PC-3 (cell line): ENCODE measurements around the gene STAT2. TPM values are rescaled to one million over a fixed set of nuclear protein-coding genes. Genes with fewer than 3 reads are reported as not detected.

ENCODE experiments used
- ATAC-seq: fragments of 200-7000 bp; cut with Tn5 transposase; 2 replicates; pipeline ENCODE4 v1.9.1; 2020; ENCODE audit warnings: mild to moderate bottlenecking, moderate library complexity
- BruUV-seq: library from RNA; stranded (reverse); fragments of 400-500 nt; replicated peaks from 2 replicates; lab custom pipeline; 2021; lab: Mats Ljungman, UMichigan
- CTCF ChIA-PET: fragments of 300-600 bp; sonication (Branson Sonifier 250); formaldehyde crosslinking; loops from one replicate; lab custom pipeline; 2022; ENCODE audit warnings: antibody characterized with exemption; lab: Charles Lee
- POLR2A ChIA-PET: fragments of 300-600 bp; sonication (Branson Sonifier 250); formaldehyde crosslinking; loops from one replicate; lab custom pipeline; 2022; ENCODE audit warnings: antibody characterized with exemption; ENCODE audit not compliant: unreplicated experiment; lab: Charles Lee
- DNase-seq: peaks from one replicate; pipeline ENCODE4 v3.0.0-alpha.2; 2015
- H2AFZ ChIP-seq: fragments of 300-600 bp; sonication (generic); 2 replicates; pipeline ENCODE4 v1.6.0; 2016; ENCODE audit warnings: antibody characterized with exemption, low read length
- H3F3A ChIP-seq: fragments of 300-600 bp; sonication (generic); one replicate; pipeline ENCODE4 v1.6.0; 2017; ENCODE audit warnings: antibody characterized with exemption, low read length, control low read depth, mild to moderate bottlenecking; ENCODE audit not compliant: unreplicated experiment
- H3K27ac ChIP-seq: fragments of 300-600 bp; sonication (generic); 2 replicates; pipeline ENCODE4 v1.5.1; 2016; ENCODE audit warnings: mild to moderate bottlenecking, low read length
- H3K27me3 ChIP-seq: fragments of 300-600 bp; sonication (generic); 2 replicates; pipeline ENCODE4 v1.6.1; 2016; ENCODE audit warnings: low read length, mixed read lengths
- H3K36me3 ChIP-seq: fragments of 300-600 bp; sonication (generic); 2 replicates; pipeline ENCODE4 v1.6.1; 2016; ENCODE audit warnings: low read depth, mixed run types, low read length, mixed read lengths
- H3K4me1 ChIP-seq: fragments of 300-600 bp; sonication (generic); 2 replicates; pipeline ENCODE4 v1.5.1; 2016; ENCODE audit warnings: low read length; ENCODE audit not compliant: insufficient read depth
- H3K4me2 ChIP-seq: fragments of 300-600 bp; sonication (generic); 2 replicates; pipeline ENCODE4 v1.6.0; 2016; ENCODE audit warnings: low read length
- H3K4me3 ChIP-seq: fragments of 300-600 bp; sonication (generic); 2 replicates; pipeline ENCODE4 v1.5.1; 2016; ENCODE audit warnings: mild to moderate bottlenecking, low read length, mixed read lengths
- H3K79me2 ChIP-seq: fragments of 300-600 bp; sonication (generic); 2 replicates; pipeline ENCODE4 v1.6.1; 2017; ENCODE audit warnings: low read length, mixed read lengths
- H3K9ac ChIP-seq: fragments of 300-600 bp; sonication (generic); 2 replicates; pipeline ENCODE4 v1.6.0; 2016; ENCODE audit warnings: mild to moderate bottlenecking, low read length
- H3K9me2 ChIP-seq: fragments of 300-600 bp; sonication (generic); replicated peaks from 2 replicates; pipeline ENCODE4 v1.6.1; 2016; ENCODE audit warnings: mixed run types, low read length, mixed read lengths
- H3K9me3 ChIP-seq: fragments of 300-600 bp; sonication (generic); 2 replicates; pipeline ENCODE4 v1.6.1; 2016; ENCODE audit warnings: low read length, mixed read lengths
- H4K20me1 ChIP-seq: fragments of 300-600 bp; sonication (generic); 2 replicates; pipeline ENCODE4 v1.6.1; 2016; ENCODE audit warnings: low read length, mixed read lengths
- CTCF ChIP-seq: fragments of 300-600 bp; sonication (generic); conservative IDR thresholded peaks from 2 replicates; pipeline ENCODE4 v1.5.1; 2017; ENCODE audit warnings: antibody characterized with exemption, low read depth, mild to moderate bottlenecking, low read length
- EZH2 ChIP-seq: fragments of 300-600 bp; sonication (generic); IDR thresholded peaks from one replicate; pipeline ENCODE4 v1.6.1; 2017; ENCODE audit warnings: antibody characterized with exemption, mild to moderate bottlenecking, low read length; ENCODE audit not compliant: unreplicated experiment
- EZH2phosphoT487 ChIP-seq: fragments of 300-600 bp; sonication (generic); IDR thresholded peaks from 2 replicates; pipeline ENCODE4 v1.6.1; 2018; ENCODE audit warnings: mild to moderate bottlenecking, antibody characterized with exemption, low read length, borderline replicate concordance
- intact Hi-C: fragments of 100-400 bp; cut with micrococcal nuclease; formaldehyde crosslinking; loops from 2 replicates; pipeline ENCODE4 v1.9.0; 2023
- total RNA-seq: library from RNA; depleted of rRNA; stranded (reverse); fragments of >200 nt; gene quantifications from 2 replicates; pipeline ENCODE4 v1.2.3, GENCODE V29; 2014

STAT2 gene
- total RNA-seq, 1 experiment from 2014 or later = 68.8 TPM

GRCh38 chr12:56321027-56321426 is 38.9 kb downstream of the STAT2 start:
- ATAC-seq = no peak
- DNase-seq = peak; percentile 36
- Histone ChIP-seq H3K9me2 (no peaks in the 10 kb centered on the region), H4K20me1 (no peaks in the 10 kb centered on the region), H3K9me3 (no peaks in the 10 kb centered on the region), H3K9ac (no peak overlapping the region), H3K4me1 (0 out of 2 replicates have a peak, but pooled peaks cover 6% of the 10 kb centered on the region), H3K79me2 (no peaks in the 10 kb centered on the region), H2AFZ (no peak overlapping the region), H3K36me3 (0 out of 2 replicates have a peak, but pooled peaks cover 2% of the 10 kb centered on the region), H3K27me3 (no peaks in the 10 kb centered on the region), H3K4me3 (no peak overlapping the region), H3F3A (no peaks in the 10 kb centered on the region), H3K4me2 (no peak overlapping the region), H3K27ac (no peak overlapping the region)
- intact Hi-C loops = no loop called here
- ChIA-PET POLR2A (no interaction called here), CTCF (no interaction called here)
- no peak for TF ChIP-seq EZH2phosphoT487
- no peak for TF ChIP-seq CTCF
- no peak for TF ChIP-seq EZH2
- BruUV-seq = no TSS peak

- no TSS peak for BruUV-seq
- Histone ChIP-seq H3K9me2 (no peaks in the 10 kb centered on the region), H3K9me3 (no peaks in the 10 kb centered on the region), H3K4me1 (peaks cover 15% of the 10 kb centered on the region), H3K27me3 (no peaks in the 10 kb centered on the region), H3K4me2 (no peak overlapping the region), H4K20me1 (no peaks in the 10 kb centered on the region), H3K79me2 (peaks cover 18% of the 10 kb centered on the region), H3K9ac (no peak overlapping the region), H3F3A (no peaks in the 10 kb centered on the region), H2AFZ (no peak overlapping the region), H3K27ac (no peak overlapping the region), H3K4me3 (no peak overlapping the region), H3K36me3 (peaks cover 5% of the 10 kb centered on the region)
- TF ChIP-seq CTCF (peak; percentile 13; the same call in 1 of the 2 replicates), EZH2 (no peak)
- intact Hi-C loops = loop anchor here (5.0 kb wide), 1 partner anchor 45 kb away; the partner anchor contains the start of genes APOF and STAT2
- ATAC-seq = no peak
- ChIA-PET CTCF (no interaction called here), POLR2A (no interaction called here)
- DNase-seq = no peak
These were observed 42.2 kb downstream of the STAT2 start for GRCh38 chr12:56317675-56318074.

GRCh38 chr12:56315622-56316473 is 44.1 kb downstream of the STAT2 start, which contains the start of gene CNPY2:
Gene CNPY2 (minus strand): TSS chr12:56315988. CDS start chr12:56315217, 771 bp downstream.
- no peaks in the 10 kb centered on the region for H3K9me2 ChIP-seq
- peak; percentile 44 for TF ChIP-seq CTCF
- TF ChIP-seq EZH2 = no peak
- peaks cover 10% of the 10 kb centered on the region for H3K36me3 ChIP-seq
- intact Hi-C loops = loop anchor here (1.0 to 5.0 kb wide), 2 partner anchors 46 to 148 kb away; partner anchors contain the start of genes APOF and STAT2
- ChIA-PET POLR2A (interaction anchor here (0.5 to 1.4 kb wide), 6 partner anchors 16 to 320 kb away, joined by 3 to 6 read pairs (median 4); partner anchors contain the start of genes PAN2 and RBMS2), CTCF (interaction anchor here (0.6 to 1.7 kb wide), 3 partner anchors 60 to 148 kb away, joined by 3 to 6 read pairs (median 4); no protein-coding TSS in a partner anchor)
- H4K20me1 ChIP-seq = no peaks in the 10 kb centered on the region
- peak within 1 kb of the TSS; percentile 59 for H3K27ac ChIP-seq
- peak within 1 kb of the TSS; percentile 90 for H3K4me3 ChIP-seq
- peak within 1 kb of the TSS; percentile 93 for H3K4me2 ChIP-seq
- no peaks in the 10 kb centered on the region for H3F3A ChIP-seq
- H3K9me3 ChIP-seq = no peaks in the 10 kb centered on the region
- peaks cover 18% of the 10 kb centered on the region for H3K79me2 ChIP-seq
- peak; percentile 98 for DNase-seq
- peak within 1 kb of the TSS; percentile 95 for H3K9ac ChIP-seq
- no peaks in the 10 kb centered on the region for H3K27me3 ChIP-seq
- ATAC-seq = peak; percentile 95
- H3K4me1 ChIP-seq = peaks cover 15% of the 10 kb centered on the region
- peak within 1 kb of the TSS; percentile 63 for H2AFZ ChIP-seq
- no TSS peak for BruUV-seq
